Trophoblast cell (in vitro differentiated cells and primary cell): ENCODE data around the gene SRP68.

ENCODE experiments used
- DNase-seq, 2 donors: peaks; one replicate each; pipeline ENCODE4 v3.0.0-alpha.2; 2016
- H2AFZ ChIP-seq: 2 replicates; pipeline ENCODE4 v1.6.1; 2013; ENCODE audit warnings: low read length, moderate library complexity, mild to moderate bottlenecking; ENCODE audit not compliant: insufficient read depth, poor library complexity
- H2AK5ac ChIP-seq: 2 replicates; pipeline ENCODE4 v1.6.1; 2013; ENCODE audit warnings: mild to moderate bottlenecking, low read length
- H2BK120ac ChIP-seq: 2 replicates; pipeline ENCODE4 v1.6.1; 2013; ENCODE audit warnings: low read length, mild to moderate bottlenecking, moderate library complexity; ENCODE audit not compliant: insufficient read depth, poor library complexity
- H2BK12ac ChIP-seq: 2 replicates; pipeline ENCODE4 v1.6.1; 2013; ENCODE audit warnings: mild to moderate bottlenecking, low read length, moderate library complexity
- H2BK5ac ChIP-seq: 2 replicates; pipeline ENCODE4 v1.6.1; 2013; ENCODE audit warnings: low read length, low read depth, moderate library complexity, mild to moderate bottlenecking; ENCODE audit not compliant: poor library complexity
- H3K14ac ChIP-seq: 2 replicates; pipeline ENCODE4 v1.6.1; 2013; ENCODE audit warnings: mild to moderate bottlenecking, low read length
- H3K18ac ChIP-seq: 2 replicates; pipeline ENCODE4 v1.6.1; 2013; ENCODE audit warnings: mild to moderate bottlenecking, low read length
- H3K23ac ChIP-seq: 2 replicates; pipeline ENCODE4 v1.6.1; 2013; ENCODE audit warnings: low read length
- H3K27ac ChIP-seq: 2 replicates; pipeline ENCODE4 v1.5.1; 2013; ENCODE audit warnings: low read depth, mild to moderate bottlenecking, inconsistent platforms, low read length, moderate library complexity
- H3K27me3 ChIP-seq: 2 replicates; pipeline ENCODE4 v1.6.1; 2013; ENCODE audit warnings: inconsistent platforms, mild to moderate bottlenecking, low read length, moderate library complexity; ENCODE audit not compliant: insufficient read depth
- H3K36me3 ChIP-seq, 2 experiments: 1 replicate in 1 of 2; 2 replicates in 1 of 2; pipeline ENCODE4 v1.6.1; 2013; ENCODE audit warnings: low read length in 2 of 2, mild to moderate bottlenecking in 2 of 2, moderate library complexity in 1 of 2; ENCODE audit not compliant: insufficient read depth in 2 of 2, control insufficient read depth in 1 of 2
- H3K4ac ChIP-seq: 2 replicates; pipeline ENCODE4 v1.6.1; 2013; ENCODE audit warnings: low read depth, mild to moderate bottlenecking, low read length, moderate library complexity
- H3K4me1 ChIP-seq, 2 experiments: 1 replicate in 1 of 2; 2 replicates in 1 of 2; pipeline ENCODE4 v1.6.1; 2013; ENCODE audit warnings: low read length in 2 of 2, mild to moderate bottlenecking in 2 of 2, moderate library complexity in 1 of 2; ENCODE audit not compliant: insufficient read depth in 2 of 2, control insufficient read depth in 1 of 2
- H3K4me2 ChIP-seq: 2 replicates; pipeline ENCODE4 v1.6.1; 2013; ENCODE audit warnings: inconsistent platforms, mild to moderate bottlenecking, low read length, moderate library complexity
- H3K4me3 ChIP-seq: 2 replicates; pipeline ENCODE4 v1.5.1; 2013; ENCODE audit warnings: mild to moderate bottlenecking, low read depth, low read length, inconsistent platforms
- H3K79me1 ChIP-seq: one replicate; pipeline ENCODE4 v1.6.1; 2013; ENCODE audit warnings: low read length
- H3K79me2 ChIP-seq: 2 replicates; pipeline ENCODE4 v1.6.1; 2013; ENCODE audit warnings: low read length, mild to moderate bottlenecking; ENCODE audit not compliant: control insufficient read depth, insufficient read depth, poor library complexity
- H3K9ac ChIP-seq: 2 replicates; pipeline ENCODE4 v1.6.1; 2013; ENCODE audit warnings: mild to moderate bottlenecking, low read length
- H3K9me3 ChIP-seq: 2 replicates; pipeline ENCODE4 v1.6.1; 2013; ENCODE audit warnings: low read depth, mild to moderate bottlenecking, control low read depth, inconsistent platforms, low read length; ENCODE audit not compliant: insufficient read depth
- H4K12ac ChIP-seq: 2 replicates; pipeline ENCODE4 v1.6.1; 2013; ENCODE audit warnings: low read depth, mild to moderate bottlenecking, low read length, moderate library complexity
- H4K8ac ChIP-seq: 2 replicates; pipeline ENCODE4 v1.6.1; 2013; ENCODE audit warnings: low read depth, mild to moderate bottlenecking, low read length, moderate library complexity
- H4K91ac ChIP-seq: one replicate; pipeline ENCODE4 v1.6.1; 2013; ENCODE audit warnings: low read depth, mild to moderate bottlenecking, low read length, moderate library complexity
- WGBS: extraction: QIAGEN DNeasy Blood & Tissue Kit; methylation state at CpG from one replicate; pipeline ENCODE4 v1.1.7; 2013; ENCODE audit warnings: missing lambda C conversion rate; ENCODE audit not compliant: insufficient read length, insufficient coverage; ENCODE audit errors: extremely low coverage; 5-methylcytosine and 5-hydroxymethylcytosine counted together

The SRP68 gene

GRCh38 chr17:76000755-76001521 is 71.4 kb downstream of the SRP68 start, which contains the start of gene CDK3:
Gene CDK3, plus strand, starts transcription at chr17:76000855. Its CDS starts 571 bp downstream, at chr17:76001426.
- H3K79me2 ChIP-seq = peaks cover 2% of the 10 kb centered on the region
- H4K12ac ChIP-seq = peak within 1 kb of the TSS; percentile 3
- no peak within 1 kb of the TSS for H2BK12ac ChIP-seq
- H2AFZ ChIP-seq = no peak within 1 kb of the TSS
- H3K36me3 ChIP-seq = peaks cover 15 to 25% of the 10 kb centered on the region in 2 experiments
- H3K27ac ChIP-seq = peak within 1 kb of the TSS; percentile 15
- no peak for DNase-seq
- WGBS = no CpG with 5 or more reads among the region's 21 CpGs
- H2BK5ac ChIP-seq = no peak within 1 kb of the TSS
- H3K23ac ChIP-seq = peak within 1 kb of the TSS; percentile 18
- H2BK120ac ChIP-seq = peak within 1 kb of the TSS; percentile 1
- peaks cover 19 to 21% of the 10 kb centered on the region in 2 experiments for H3K4me1 ChIP-seq
- H3K27me3 ChIP-seq = no peaks in the 10 kb centered on the region
- peak within 1 kb of the TSS; percentile 50 for H4K8ac ChIP-seq
- H2AK5ac ChIP-seq = peak within 1 kb of the TSS; percentile 3
- H3K18ac ChIP-seq = peak within 1 kb of the TSS; percentile 35
- peak within 1 kb of the TSS; percentile 24 for H3K14ac ChIP-seq
- peak within 1 kb of the TSS; percentile 20 for H4K91ac ChIP-seq
- no peak within 1 kb of the TSS for H3K4me3 ChIP-seq
- H3K4me2 ChIP-seq = no peak within 1 kb of the TSS
- H3K9ac ChIP-seq = no peak within 1 kb of the TSS
- peaks cover 7% of the 10 kb centered on the region for H3K9me3 ChIP-seq
- H3K79me1 ChIP-seq = peaks cover 11% of the 10 kb centered on the region
- no peak within 1 kb of the TSS for H3K4ac ChIP-seq

GRCh38 chr17:76000016-76000754 is 72.1 kb downstream of the SRP68 start:
- Histone ChIP-seq H3K4ac (no peak overlapping the region), H3K79me2 (peaks cover 2% of the 10 kb centered on the region), H3K9ac (no peak overlapping the region), H3K9me3 (peaks cover 7% of the 10 kb centered on the region), H3K4me2 (no peak overlapping the region), H4K91ac (peak overlapping the region; percentile 20), H2BK120ac (no peak overlapping the region), H3K4me3 (no peak overlapping the region), H2AK5ac (no peak overlapping the region), H3K79me1 (peaks cover 11% of the 10 kb centered on the region), H3K27ac (peak overlapping the region; percentile 15), H3K14ac (peak overlapping the region; percentile 24), H3K27me3 (no peaks in the 10 kb centered on the region), H4K12ac (peak overlapping the region; percentile 3), H3K23ac (peak overlapping the region; percentile 18), H2BK12ac (no peak overlapping the region), H2BK5ac (no peak overlapping the region), H2AFZ (no peak overlapping the region), H3K18ac (peak overlapping the region; percentile 35), H4K8ac (peak overlapping the region; percentile 50), H3K36me3 (peaks cover 18 to 22% of the 10 kb centered on the region in 2 experiments), H3K4me1 (peaks cover 19 to 21% of the 10 kb centered on the region in 2 experiments)
- peak; percentile 59 to 73 for DNase-seq
- no CpG with 5 or more reads among the region's 31 CpGs for WGBS

GRCh38 chr17:75998327-75998795 is 74.0 kb downstream of the SRP68 start:
- no peak overlapping the region for H3K9ac ChIP-seq
- H4K12ac ChIP-seq = no peak overlapping the region
- peak overlapping the region; percentile 33 for H3K18ac ChIP-seq
- peak overlapping the region; percentile 45 for H4K91ac ChIP-seq
- no peak overlapping the region for H2AK5ac ChIP-seq
- H3K4me3 ChIP-seq = no peak overlapping the region
- H3K27ac ChIP-seq = peak overlapping the region; percentile 59
- H2BK5ac ChIP-seq = peak overlapping the region; percentile 18
- no peak overlapping the region for H2AFZ ChIP-seq
- H3K23ac ChIP-seq = no peak overlapping the region
- H3K79me2 ChIP-seq = peaks cover 2% of the 10 kb centered on the region
- peak overlapping the region; percentile 39 for H4K8ac ChIP-seq
- H3K27me3 ChIP-seq = no peaks in the 10 kb centered on the region
- peaks cover 19 to 21% of the 10 kb centered on the region in 2 experiments for H3K4me1 ChIP-seq
- peak; percentile 96 to 100 for DNase-seq
- H2BK12ac ChIP-seq = peak overlapping the region; percentile 74
- H3K4ac ChIP-seq = no peak overlapping the region
- peak overlapping the region; percentile 35 for H3K14ac ChIP-seq
- WGBS = no CpG with 5 or more reads among the region's 9 CpGs
- H3K79me1 ChIP-seq = peaks cover 11% of the 10 kb centered on the region
- H2BK120ac ChIP-seq = peak overlapping the region; percentile 41
- peaks cover 17 to 22% of the 10 kb centered on the region in 2 experiments for H3K36me3 ChIP-seq
- H3K4me2 ChIP-seq = no peak overlapping the region
- peaks cover 7% of the 10 kb centered on the region for H3K9me3 ChIP-seq
